Endodermal cell (in vitro differentiated cells): ENCODE results near the gene SHE. TPM values are rescaled to one million over a fixed set of nuclear protein-coding genes. Genes with fewer than 3 reads are reported as not detected.
A peak's percentile ranks its signal among the peaks of the same experiment; 100 is the strongest.

Experiments used
- DNase-seq: peaks from one replicate; pipeline ENCODE4 v3.0.0-alpha.2; 2017
- H3K27ac ChIP-seq: 2 replicates; pipeline ENCODE4 v1.5.1; 2013; ENCODE audit warnings: mild to moderate bottlenecking, low read depth, low read length, moderate library complexity
- H3K27me3 ChIP-seq: 2 replicates; pipeline ENCODE4 v1.6.1; 2013; ENCODE audit warnings: mild to moderate bottlenecking, low read length, moderate library complexity; ENCODE audit not compliant: insufficient read depth, control insufficient read depth, poor library complexity, severe bottlenecking
- H3K36me3 ChIP-seq: 2 replicates; pipeline ENCODE4 v1.7.0; 2013; ENCODE audit warnings: mild to moderate bottlenecking, low read length, moderate library complexity; ENCODE audit not compliant: control insufficient read depth, insufficient read depth
- H3K4me1 ChIP-seq: one replicate; pipeline ENCODE4 v1.7.0; 2013; ENCODE audit warnings: low read length; ENCODE audit not compliant: control insufficient read depth, insufficient read depth
- H3K4me3 ChIP-seq: 2 replicates; pipeline ENCODE4 v1.5.1; 2013; ENCODE audit warnings: mild to moderate bottlenecking, low read length, moderate library complexity
- H3K9ac ChIP-seq: 2 replicates; pipeline ENCODE4 v1.6.1; 2013; ENCODE audit warnings: mild to moderate bottlenecking, low read length, moderate library complexity; ENCODE audit not compliant: poor library complexity, severe bottlenecking; ENCODE audit errors: extremely low read depth
- H3K9me3 ChIP-seq: 2 replicates; pipeline ENCODE4 v1.6.1; 2013; ENCODE audit warnings: mild to moderate bottlenecking, low read length, moderate library complexity; ENCODE audit not compliant: control insufficient read depth
- H3K27ac Mint-ChIP-seq: 2 replicates; pipeline ENCODE4 v1.8.0; 2020; ENCODE audit warnings: mixed read lengths
- H3K27me3 Mint-ChIP-seq: 2 replicates; pipeline ENCODE4 v1.8.0; 2021; ENCODE audit warnings: mild to moderate bottlenecking, mixed read lengths; ENCODE audit not compliant: insufficient read depth
- H3K36me3 Mint-ChIP-seq: 2 replicates; pipeline ENCODE4 v1.8.0; 2020; ENCODE audit warnings: low read depth, mixed read lengths
- H3K4me1 Mint-ChIP-seq: 2 replicates; pipeline ENCODE4 v1.8.0; 2020; ENCODE audit warnings: mixed read lengths
- H3K4me3 Mint-ChIP-seq: 2 replicates; pipeline ENCODE4 v1.8.0; 2020; ENCODE audit warnings: mild to moderate bottlenecking, moderate library complexity, mixed read lengths
- H3K9me3 Mint-ChIP-seq: 2 replicates; pipeline ENCODE4 v1.8.0; 2020; ENCODE audit warnings: mild to moderate bottlenecking, mixed read lengths
- CTCF ChIP-seq: fragments of 200-600 bp; sonication (generic); conservative IDR thresholded peaks from 2 replicates; pipeline ENCODE4 v1.5.0; 2021; ENCODE audit warnings: antibody characterized with exemption, mild to moderate bottlenecking
- WGBS, 2 experiments: methylation state at CpG; one replicate each; pipeline versions ENCODE4 v1.1.5 to v1.1.7; 2013; ENCODE audit warnings: missing lambda C conversion rate in 2 of 2, mixed read lengths in 1 of 2; ENCODE audit not compliant: insufficient coverage in 1 of 2, insufficient read length in 1 of 2; 5-methylcytosine and 5-hydroxymethylcytosine counted together
- total RNA-seq, 2 donors: library from RNA; stranded (reverse); fragmentation: NEBNext Ultra II Directional in 1 of 2; extraction: Animal tissue kit (Norgen Biotek cat#: 25700) in 1 of 2; gene quantifications; 2 replicates in 1 of 2; 3 replicates in 1 of 2; pipeline ENCODE4 v1.2.1, GENCODE V29; 2021

The SHE gene
- total RNA-seq, 2 donors from 2014 or later: 0.24 to 0.35 TPM

- WGBS, 2 experiments: 64 to 83% methylated on average over 5 to 7 of the region's 7 CpGs
These were observed 57.2 kb downstream of the SHE start for GRCh38 chr1:154445040-154445472.

DNA sequence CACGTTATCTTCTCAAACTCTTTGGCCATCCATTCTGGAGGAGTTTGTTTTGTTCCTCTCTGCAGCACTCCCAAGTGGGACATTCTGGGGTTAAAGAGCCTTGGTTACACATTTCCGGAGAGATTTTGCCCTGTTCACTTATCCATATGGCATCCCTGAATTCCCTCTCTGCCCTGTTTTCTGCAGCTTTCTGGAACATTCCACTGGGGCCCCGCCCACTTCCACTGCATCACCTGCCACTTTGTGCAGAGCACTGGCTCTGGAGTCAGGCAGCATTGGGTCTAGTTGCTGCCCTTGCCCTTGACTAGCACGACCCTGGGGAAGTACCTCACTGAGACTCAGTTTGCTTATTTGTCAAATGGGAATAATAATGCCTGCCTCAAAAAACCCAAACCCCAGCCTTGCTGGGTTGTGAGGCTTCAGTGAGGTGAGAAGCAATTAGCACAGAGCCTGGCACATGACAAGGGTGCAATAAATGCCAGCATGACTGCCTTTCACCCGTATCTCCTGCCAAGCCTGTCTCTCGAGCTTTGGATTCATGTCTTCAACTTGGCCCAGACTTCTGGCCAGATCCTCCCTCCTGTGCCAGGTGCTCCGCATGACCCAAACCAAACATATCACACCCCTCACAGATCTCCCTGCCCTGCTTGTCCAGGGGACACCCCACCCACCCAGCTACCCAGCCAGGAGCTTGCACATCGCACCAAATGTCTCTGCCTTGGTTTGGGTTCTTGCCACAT lies 58.8 kb downstream of the SHE start:
- no peak overlapping the region for H3K4me3 ChIP-seq
- Mint-ChIP-seq H3K9me3 (no peaks in the 10 kb centered on the region), H3K4me3 (no peak overlapping the region), H3K27me3 (peaks cover 78% of the 10 kb centered on the region), H3K27ac (no peak overlapping the region), H3K4me1 (peaks cover 11% of the 10 kb centered on the region), H3K36me3 (no peaks in the 10 kb centered on the region)
- TF ChIP-seq CTCF: no peak
- no peak overlapping the region for H3K27ac ChIP-seq
- H3K4me1 ChIP-seq: no peaks in the 10 kb centered on the region
- 93 to 99% methylated on average over 8 of the region's 8 CpGs for WGBS, 2 experiments
- no peaks in the 10 kb centered on the region for H3K9me3 ChIP-seq
- no peaks in the 10 kb centered on the region for H3K36me3 ChIP-seq
- peaks cover 69% of the 10 kb centered on the region for H3K27me3 ChIP-seq
- DNase-seq: no peak
- H3K9ac ChIP-seq: no peak overlapping the region

More at GRCh38 chr1:154445040-154445472, 57.2 kb downstream of the SHE start:
- H3K27ac ChIP-seq: no peak overlapping the region
- Mint-ChIP-seq H3K4me3 (no peak overlapping the region), H3K27ac (no peak overlapping the region), H3K9me3 (no peaks in the 10 kb centered on the region), H3K27me3 (peaks cover 85% of the 10 kb centered on the region), H3K4me1 (peaks cover 13% of the 10 kb centered on the region), H3K36me3 (no peaks in the 10 kb centered on the region)
- H3K4me3 ChIP-seq: no peak overlapping the region
- no peaks in the 10 kb centered on the region for H3K9me3 ChIP-seq
- H3K27me3 ChIP-seq: peaks cover 79% of the 10 kb centered on the region
- H3K9ac ChIP-seq: no peak overlapping the region
- no peak for TF ChIP-seq CTCF
- DNase-seq: no peak
- no peaks in the 10 kb centered on the region for H3K4me1 ChIP-seq
- no peaks in the 10 kb centered on the region for H3K36me3 ChIP-seq

GRCh38 chr1:154442006-154442740 lies 60.0 kb downstream of the SHE start:
- H3K9me3 ChIP-seq: no peaks in the 10 kb centered on the region
- H3K9ac ChIP-seq: no peak overlapping the region
- peak; percentile 78 for TF ChIP-seq CTCF
- H3K27ac Mint-ChIP-seq: peak overlapping the region; percentile 32
- H3K27ac ChIP-seq: no peak overlapping the region
- H3K4me3 Mint-ChIP-seq: no peak overlapping the region
- WGBS, 2 experiments: 78 to 80% methylated on average over 9 to 13 of the region's 13 CpGs
- H3K4me3 ChIP-seq: no peak overlapping the region
- peaks cover 61% of the 10 kb centered on the region for H3K27me3 ChIP-seq
- no peaks in the 10 kb centered on the region for H3K36me3 Mint-ChIP-seq
- H3K4me1 ChIP-seq: no peaks in the 10 kb centered on the region
- H3K4me1 Mint-ChIP-seq: peaks cover 5% of the 10 kb centered on the region
- H3K9me3 Mint-ChIP-seq: no peaks in the 10 kb centered on the region
- peak; percentile 65 for DNase-seq
- no peaks in the 10 kb centered on the region for H3K36me3 ChIP-seq
- H3K27me3 Mint-ChIP-seq: peaks cover 71% of the 10 kb centered on the region
